Mesenchymal stem cell (in vitro differentiated cells and primary cell): ENCODE results near the gene TNFAIP2.
"Not testable (repeated sequence)": the region's sequence is repeated elsewhere in the genome, so short reads cannot be mapped to it uniquely, and the experiment has no call there.

Experiments
- DNase-seq: peaks from one replicate; pipeline ENCODE4 v3.0.0-alpha.2; 2013
- H2AFZ ChIP-seq: one replicate; pipeline ENCODE4 v1.6.1; 2013; ENCODE audit warnings: low read depth, mild to moderate bottlenecking, control low read depth, inconsistent platforms, low read length, moderate library complexity
- H2AK5ac ChIP-seq: 2 replicates; pipeline ENCODE4 v1.6.1; 2013; ENCODE audit warnings: low read length, moderate library complexity, mild to moderate bottlenecking, inconsistent platforms; ENCODE audit not compliant: severe bottlenecking
- H2BK120ac ChIP-seq: one replicate; pipeline ENCODE4 v1.6.1; 2013; ENCODE audit warnings: low read depth, mild to moderate bottlenecking, inconsistent platforms, low read length, moderate library complexity
- H2BK12ac ChIP-seq, 2 experiments: one replicate each; pipeline ENCODE4 v1.6.1; 2013; ENCODE audit warnings: inconsistent platforms in 2 of 2, low read length in 2 of 2, mild to moderate bottlenecking in 2 of 2, moderate library complexity in 2 of 2, control low read depth in 1 of 2
- H2BK15ac ChIP-seq: one replicate; pipeline ENCODE4 v1.6.1; 2013; ENCODE audit warnings: mild to moderate bottlenecking, low read depth, inconsistent platforms; ENCODE audit not compliant: poor library complexity, severe bottlenecking
- H2BK5ac ChIP-seq: 2 replicates; pipeline ENCODE4 v1.6.1; 2013; ENCODE audit warnings: low read depth, mild to moderate bottlenecking, low read length, control low read depth, inconsistent platforms; ENCODE audit not compliant: poor library complexity, severe bottlenecking
- H3K14ac ChIP-seq, 2 experiments: one replicate each; pipeline ENCODE4 v1.6.1; 2013; ENCODE audit warnings: inconsistent platforms in 2 of 2, low read length in 2 of 2, control low read depth in 1 of 2, mild to moderate bottlenecking in 1 of 2, moderate library complexity in 1 of 2
- H3K18ac ChIP-seq, 2 experiments: one replicate each; pipeline ENCODE4 v1.6.1; 2013; ENCODE audit warnings: inconsistent platforms in 2 of 2, low read length in 2 of 2, control low read depth in 1 of 2, low read depth in 1 of 2, mild to moderate bottlenecking in 1 of 2
- H3K23ac ChIP-seq, 2 experiments: one replicate each; pipeline ENCODE4 v1.6.1; 2013; ENCODE audit warnings: inconsistent platforms in 2 of 2, low read length in 2 of 2, mild to moderate bottlenecking in 2 of 2, moderate library complexity in 2 of 2, control low read depth in 1 of 2
- H3K27ac ChIP-seq: 2 replicates; pipeline ENCODE4 v1.5.1; 2013; ENCODE audit warnings: mild to moderate bottlenecking, moderate library complexity, low read length, control low read depth, inconsistent platforms; ENCODE audit not compliant: poor library complexity, severe bottlenecking
- H3K27me3 ChIP-seq, 2 experiments: 2 replicates each; pipeline versions ENCODE4 v1.6.1 to v1.7.0; 2013; ENCODE audit warnings: low read length in 2 of 2, mild to moderate bottlenecking in 2 of 2, moderate library complexity in 2 of 2, control low read depth in 1 of 2, inconsistent platforms in 1 of 2; ENCODE audit not compliant: control insufficient read depth in 1 of 2, insufficient read depth in 1 of 2
- H3K36me3 ChIP-seq, 2 experiments: 2 replicates each; pipeline versions ENCODE4 v1.6.1 to v1.7.0; 2013; ENCODE audit warnings: low read length in 2 of 2, control low read depth in 1 of 2, inconsistent platforms in 1 of 2, low read depth in 1 of 2, mild to moderate bottlenecking in 1 of 2; ENCODE audit not compliant: insufficient read depth in 2 of 2, control insufficient read depth in 1 of 2
- H3K4ac ChIP-seq, 2 experiments: one replicate each; pipeline ENCODE4 v1.6.1; 2013; ENCODE audit warnings: inconsistent platforms in 2 of 2, low read length in 2 of 2, mild to moderate bottlenecking in 2 of 2, moderate library complexity in 2 of 2, control low read depth in 1 of 2, low read depth in 1 of 2
- H3K4me1 ChIP-seq: 2 replicates; pipeline ENCODE4 v1.6.1; 2013; ENCODE audit warnings: low read depth, low read length, control low read depth; ENCODE audit not compliant: control insufficient read depth, insufficient read depth
- H3K4me2 ChIP-seq: 2 replicates; pipeline ENCODE4 v1.6.1; 2013; ENCODE audit warnings: low read length, mild to moderate bottlenecking, inconsistent platforms; ENCODE audit not compliant: poor library complexity, severe bottlenecking
- H3K4me3 ChIP-seq, 2 experiments: 2 replicates each; pipeline versions ENCODE4 v1.5.1 to v1.7.0; 2013; ENCODE audit warnings: low read length in 2 of 2, mild to moderate bottlenecking in 2 of 2, control low read depth in 1 of 2, low read depth in 1 of 2; ENCODE audit not compliant: insufficient read depth in 1 of 2
- H3K79me1 ChIP-seq: replicated peaks from 2 replicates; pipeline ENCODE4 v1.6.1; 2013; ENCODE audit warnings: mild to moderate bottlenecking, control low read depth, low read length, inconsistent platforms; ENCODE audit not compliant: poor library complexity, severe bottlenecking
- H3K9ac ChIP-seq: 2 replicates; pipeline ENCODE4 v1.7.0; 2013; ENCODE audit warnings: mild to moderate bottlenecking, low read length, moderate library complexity
- H3K9me3 ChIP-seq: 2 replicates; pipeline ENCODE4 v1.7.0; 2013; ENCODE audit warnings: mild to moderate bottlenecking, low read length; ENCODE audit not compliant: control insufficient read depth
- H4K8ac ChIP-seq: one replicate; pipeline ENCODE4 v1.6.1; 2013; ENCODE audit warnings: inconsistent platforms, mild to moderate bottlenecking, low read length, moderate library complexity
- H4K91ac ChIP-seq: one replicate; pipeline ENCODE4 v1.6.1; 2013; ENCODE audit warnings: mild to moderate bottlenecking, low read length, inconsistent platforms
- WGBS: methylation state at CpG from one replicate; pipeline ENCODE4 v1.1.7; 2013; ENCODE audit warnings: mixed read lengths; 5-methylcytosine and 5-hydroxymethylcytosine counted together

TNFAIP2 gene

GRCh38 chr14:103115845-103116572 is 7.3 kb upstream of the TNFAIP2 start:
- H2BK12ac ChIP-seq, result peak overlapping the region in 1 of 2 experiments; percentile 73
- H3K27ac ChIP-seq, result no peak overlapping the region
- H2BK15ac ChIP-seq, result no peak overlapping the region
- H2BK5ac ChIP-seq, result no peak overlapping the region
- no peak overlapping the region for H3K4me3 ChIP-seq
- no peak overlapping the region for H3K23ac ChIP-seq
- no peaks in the 10 kb centered on the region for H3K27me3 ChIP-seq
- H3K79me1 ChIP-seq, result no peaks in the 10 kb centered on the region
- H3K36me3 ChIP-seq, result no peaks in the 10 kb centered on the region
- H3K14ac ChIP-seq, result no peak overlapping the region
- no peak overlapping the region for H2AFZ ChIP-seq
- no peak overlapping the region for H3K18ac ChIP-seq
- H4K91ac ChIP-seq, result no peak overlapping the region
- no peak overlapping the region for H3K9ac ChIP-seq
- DNase-seq, result peak; percentile 61
- WGBS, result 95% methylated on average over 10 of the region's 10 CpGs
- peak overlapping the region; percentile 10 for H2AK5ac ChIP-seq
- no peak overlapping the region for H4K8ac ChIP-seq
- H3K4ac ChIP-seq, result no peak overlapping the region
- peaks cover 42% of the 10 kb centered on the region for H3K4me1 ChIP-seq
- no peak overlapping the region for H2BK120ac ChIP-seq
- H3K4me2 ChIP-seq, result no peak overlapping the region
- H3K9me3 ChIP-seq, result no peaks in the 10 kb centered on the region

DNA sequence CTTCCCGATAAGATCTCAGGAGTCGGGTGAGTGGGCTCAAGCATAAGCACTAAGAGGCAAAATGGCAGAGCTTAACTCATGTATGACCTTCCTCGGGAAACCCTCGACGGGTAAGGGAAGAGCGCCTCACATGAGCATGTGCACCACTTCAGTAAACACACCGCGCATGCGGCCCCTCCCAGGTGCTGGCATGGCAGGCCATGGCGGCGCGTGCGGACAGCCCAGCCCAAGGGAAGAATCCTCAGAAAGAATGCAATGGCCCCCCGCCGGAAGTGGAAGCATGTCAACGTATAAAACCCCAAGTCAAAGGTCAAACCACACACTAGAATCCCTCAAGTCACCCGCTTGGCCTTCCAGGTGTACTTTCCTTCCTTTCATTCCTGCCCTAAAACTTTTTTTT is 6.6 kb upstream of the TNFAIP2 start:
- H3K79me1 ChIP-seq, result no peaks in the 10 kb centered on the region
- no peaks in the 10 kb centered on the region for H3K36me3 ChIP-seq
- H2AFZ ChIP-seq, result no peak overlapping the region
- no peak overlapping the region for H3K9ac ChIP-seq
- H2AK5ac ChIP-seq, result peak overlapping the region; percentile 37
- H4K8ac ChIP-seq, result peak overlapping the region; percentile 46
- H3K27ac ChIP-seq, result no peak overlapping the region
- peak overlapping the region in 1 of 2 experiments; percentile 75 for H2BK12ac ChIP-seq
- H2BK120ac ChIP-seq, result no peak overlapping the region
- WGBS, result 82% methylated on average over 17 of the region's 17 CpGs
- no peak overlapping the region for H3K14ac ChIP-seq
- no peaks in the 10 kb centered on the region for H3K27me3 ChIP-seq
- H2BK15ac ChIP-seq, result peak overlapping the region; percentile 50
- H3K18ac ChIP-seq, result no peak overlapping the region
- no peaks in the 10 kb centered on the region for H3K9me3 ChIP-seq
- H2BK5ac ChIP-seq, result no peak overlapping the region
- no peak overlapping the region for H3K23ac ChIP-seq
- no peak overlapping the region for H3K4me2 ChIP-seq
- H3K4ac ChIP-seq, result no peak overlapping the region
- DNase-seq, result no peak
- peak overlapping the region; percentile 20 for H4K91ac ChIP-seq
- peaks cover 42% of the 10 kb centered on the region for H3K4me1 ChIP-seq
- H3K4me3 ChIP-seq, result no peak overlapping the region

- not testable (repeated sequence) for DNase-seq, H2BK5ac ChIP-seq, H2AFZ ChIP-seq, H4K8ac ChIP-seq, H3K23ac ChIP-seq, H2BK12ac ChIP-seq, H3K79me1 ChIP-seq, H3K27ac ChIP-seq, H3K27me3 ChIP-seq, H3K14ac ChIP-seq, H2AK5ac ChIP-seq, H3K4me2 ChIP-seq, H3K4ac ChIP-seq, H3K18ac ChIP-seq, H2BK15ac ChIP-seq, H3K9me3 ChIP-seq, H2BK120ac ChIP-seq, H4K91ac ChIP-seq, H3K4me3 ChIP-seq, H3K36me3 ChIP-seq
- H3K9ac ChIP-seq, result peak overlapping the region; percentile 36
- H3K4me1 ChIP-seq, result peaks cover 41% of the 10 kb centered on the region
- 98% methylated on average over 6 of the region's 7 CpGs for WGBS
These were observed 5.8 kb upstream of the TNFAIP2 start for GRCh38 chr14:103117499-103117898.

GRCh38 chr14:103118018-103118662 is 5.1 kb upstream of the TNFAIP2 start:
- peak overlapping the region; percentile 28 for H2AK5ac ChIP-seq
- peaks cover 42% of the 10 kb centered on the region for H3K4me1 ChIP-seq
- no peaks in the 10 kb centered on the region for H3K9me3 ChIP-seq
- no peak overlapping the region for H3K4me3 ChIP-seq
- no peak overlapping the region for H3K14ac ChIP-seq
- H3K23ac ChIP-seq, result no peak overlapping the region
- H4K8ac ChIP-seq, result peak overlapping the region; percentile 89
- H3K9ac ChIP-seq, result peak overlapping the region; percentile 31
- DNase-seq, result peak; percentile 44
- H2AFZ ChIP-seq, result no peak overlapping the region
- H3K36me3 ChIP-seq, result no peaks in the 10 kb centered on the region
- peak overlapping the region; percentile 82 for H2BK15ac ChIP-seq
- peak overlapping the region; percentile 93 for H4K91ac ChIP-seq
- peak overlapping the region; percentile 14 to 88 for H2BK12ac ChIP-seq
- H2BK120ac ChIP-seq, result peak overlapping the region; percentile 78
- no peaks in the 10 kb centered on the region for H3K27me3 ChIP-seq
- WGBS, result 53% methylated on average over 9 of the region's 10 CpGs
- no peaks in the 10 kb centered on the region for H3K79me1 ChIP-seq
- H3K27ac ChIP-seq, result no peak overlapping the region
- H3K4ac ChIP-seq, result peak overlapping the region; percentile 34 to 84
- H2BK5ac ChIP-seq, result no peak overlapping the region
- H3K4me2 ChIP-seq, result no peak overlapping the region
- peak overlapping the region; percentile 56 to 87 for H3K18ac ChIP-seq
